CD14-positive monocyte (primary cell): ENCODE results near the gene GREB1. TPM values are rescaled to one million over a fixed set of nuclear protein-coding genes. Genes with fewer than 3 reads are reported as not detected.

Source experiments
- DNase-seq, 3 donors: peaks; one replicate each; pipeline ENCODE4 v3.0.0-alpha.2; 2011 to 2022
- H2AFZ ChIP-seq: 2 replicates; pipeline ENCODE4 v1.6.0; 2012; ENCODE audit warnings: mild to moderate bottlenecking, low read depth, low read length, inconsistent platforms; ENCODE audit not compliant: insufficient read depth, poor library complexity, severe bottlenecking
- H3K27ac ChIP-seq, 2 donors: 1 replicate in 1 of 2; 2 replicates in 1 of 2; pipeline ENCODE4 v1.5.1; 2012 to 2013; ENCODE audit warnings: low read length in 2 of 2, control low read depth in 1 of 2, inconsistent platforms in 1 of 2, low read depth in 1 of 2, mild to moderate bottlenecking in 1 of 2
- H3K27me3 ChIP-seq, 2 donors: one replicate each; pipeline versions ENCODE4 v1.6.0 to v1.6.1; 2011 to 2013; ENCODE audit warnings: low read length in 2 of 2; ENCODE audit not compliant: control insufficient read depth in 2 of 2, insufficient read depth in 2 of 2
- H3K36me3 ChIP-seq, 2 donors: replicated peaks in 1 of 2; 1 replicate in 1 of 2; 2 replicates in 1 of 2; pipeline versions ENCODE4 v1.5.1 to v1.6.1; 2012 to 2013; ENCODE audit warnings: low read length in 2 of 2, control low read depth in 1 of 2, inconsistent platforms in 1 of 2, mild to moderate bottlenecking in 1 of 2; ENCODE audit not compliant: insufficient read depth in 2 of 2, control insufficient read depth in 1 of 2
- H3K4me1 ChIP-seq, 2 donors: 1 replicate in 1 of 2; 2 replicates in 1 of 2; pipeline versions ENCODE4 v1.5.1 to v1.6.1; 2012 to 2013; ENCODE audit warnings: low read length in 2 of 2, control low read depth in 1 of 2, inconsistent platforms in 1 of 2, mild to moderate bottlenecking in 1 of 2, moderate library complexity in 1 of 2; ENCODE audit not compliant: insufficient read depth in 2 of 2, control insufficient read depth in 1 of 2
- H3K4me2 ChIP-seq: replicated peaks from 2 replicates; pipeline ENCODE3; 2012; ENCODE audit warnings: low read length, moderate library complexity, mild to moderate bottlenecking; ENCODE audit not compliant: poor library complexity, severe bottlenecking; ENCODE audit errors: extremely low read depth
- H3K4me3 ChIP-seq, 3 experiments: fragments of 200-600 bp in 1 of 3; sonication (generic) in 1 of 3; replicated peaks in 1 of 3; 1 replicate in 2 of 3; 2 replicates in 1 of 3; pipeline ENCODE4 v1.5.1; 2011 to 2013; ENCODE audit warnings: low read length in 3 of 3, mild to moderate bottlenecking in 3 of 3, control low read depth in 2 of 3, low read depth in 2 of 3, inconsistent platforms in 1 of 3, moderate library complexity in 1 of 3
- H3K79me2 ChIP-seq: 2 replicates; pipeline ENCODE4 v1.6.0; 2012; ENCODE audit warnings: mild to moderate bottlenecking, control low read depth, inconsistent platforms, low read length, moderate library complexity; ENCODE audit not compliant: insufficient read depth
- H3K9ac ChIP-seq: 2 replicates; pipeline ENCODE4 v1.6.0; 2017; ENCODE audit warnings: low read length, mild to moderate bottlenecking; ENCODE audit not compliant: insufficient read depth, poor library complexity, severe bottlenecking
- H3K9me3 ChIP-seq, 2 donors: replicated peaks in 1 of 2; 1 replicate in 1 of 2; 2 replicates in 1 of 2; pipeline versions ENCODE4 v1.5.1 to v1.6.1; 2012 to 2013; ENCODE audit warnings: low read length in 2 of 2, control low read depth in 1 of 2; ENCODE audit not compliant: control insufficient read depth in 1 of 2, insufficient read depth in 1 of 2
- H4K20me1 ChIP-seq: 2 replicates; pipeline ENCODE4 v1.6.0; 2012; ENCODE audit warnings: mild to moderate bottlenecking, low read length, control low read depth, moderate library complexity; ENCODE audit not compliant: insufficient read depth
- H3K27ac Mint-ChIP-seq, 7 donors: one replicate each; pipeline ENCODE4 v1.8.0; 2020; ENCODE audit warnings: mild to moderate bottlenecking in 7 of 7, mixed read lengths in 7 of 7, moderate library complexity in 6 of 7, inconsistent platforms in 2 of 7
- H3K27me3 Mint-ChIP-seq, 3 donors: one replicate each; pipeline ENCODE4 v1.8.0; 2021 to 2022; ENCODE audit warnings: low read depth in 3 of 3, mild to moderate bottlenecking in 3 of 3, mixed read lengths in 3 of 3, moderate library complexity in 3 of 3, inconsistent platforms in 1 of 3
- H3K36me3 Mint-ChIP-seq, 2 donors: one replicate each; pipeline ENCODE4 v1.8.0; 2020; ENCODE audit warnings: mixed read lengths in 2 of 2, inconsistent platforms in 1 of 2, mild to moderate bottlenecking in 1 of 2
- H3K4me1 Mint-ChIP-seq: one replicate; pipeline ENCODE4 v1.8.0; 2020; ENCODE audit warnings: mild to moderate bottlenecking, mixed read lengths
- H3K4me3 Mint-ChIP-seq, 2 donors: one replicate each; pipeline ENCODE4 v1.8.0; 2020; ENCODE audit warnings: mild to moderate bottlenecking in 2 of 2, mixed read lengths in 2 of 2, moderate library complexity in 1 of 2
- H3K9me3 Mint-ChIP-seq, 7 donors: one replicate each; pipeline ENCODE4 v1.8.0; 2020 to 2022; ENCODE audit warnings: mixed read lengths in 7 of 7, mild to moderate bottlenecking in 6 of 7, moderate library complexity in 6 of 7, inconsistent platforms in 2 of 7
- CTCF ChIP-seq: fragments of 200-600 bp; IDR thresholded peaks from one replicate; pipeline ENCODE4 v1.8.0; 2022; ENCODE audit warnings: antibody characterized with exemption, mild to moderate bottlenecking
- WGBS: methylation state at CpG from one replicate; pipeline ENCODE4 v1.1.5; 2013; ENCODE audit warnings: missing lambda C conversion rate; ENCODE audit not compliant: insufficient coverage; 5-methylcytosine and 5-hydroxymethylcytosine counted together
- intact Hi-C, 2 donors: fragments of 100-400 bp; cut with micrococcal nuclease; formaldehyde crosslinking; loops; one replicate each; pipeline versions ENCODE4 v1.15.0 to v1.15.1; 2023
- polyA plus RNA-seq, 3 donors: library from polyadenylated mRNA; depleted of rRNA in 1 of 3; unstranded in 2 of 3; stranded (reverse) in 1 of 3; fragments of 300-500 nt in 2 of 3; fragments of >200 nt in 1 of 3; fragmentation: Illumina TruSeq in 2 of 3; gene quantifications; 1 replicate in 2 of 3; 2 replicates in 1 of 3; pipeline ENCODE4 v1.2.3, GENCODE V29; 2012 to 2021

GREB1 gene
- polyA plus RNA-seq, 3 donors = not detected

GRCh38 chr2:11590193-11590592, 56.3 kb downstream of the GREB1 start:
- Mint-ChIP-seq H3K36me3 (no peaks in the 10 kb centered on the region), H3K27me3 (peaks cover 5 to 9% (median 7%) of the 10 kb centered on the region in 3 donors), H3K4me3 (no peak overlapping the region), H3K27ac (no peak overlapping the region), H3K4me1 (no peaks in the 10 kb centered on the region), H3K9me3 (no peaks in the 10 kb centered on the region)
- no peak overlapping the region for H2AFZ ChIP-seq
- H3K4me1 ChIP-seq = no peaks in the 10 kb centered on the region
- H3K27ac ChIP-seq = no peak overlapping the region
- no peaks in the 10 kb centered on the region for H3K27me3 ChIP-seq
- no peaks in the 10 kb centered on the region for H3K9me3 ChIP-seq
- no peak for DNase-seq
- H3K4me3 ChIP-seq = no peak overlapping the region
- intact Hi-C loops = no loop called here
- TF ChIP-seq CTCF = no peak
- H3K36me3 ChIP-seq = no peaks in the 10 kb centered on the region
- no peaks in the 10 kb centered on the region for H4K20me1 ChIP-seq
- no peaks in the 10 kb centered on the region for H3K79me2 ChIP-seq
- 96% methylated on average over 9 of the region's 9 CpGs for WGBS
- no peak overlapping the region for H3K4me2 ChIP-seq
- H3K9ac ChIP-seq = no peak overlapping the region

GRCh38 chr2:11591091-11591490, 57.2 kb downstream of the GREB1 start:
- Mint-ChIP-seq H3K4me3 (no peak overlapping the region), H3K4me1 (no peaks in the 10 kb centered on the region), H3K36me3 (no peaks in the 10 kb centered on the region), H3K27me3 (peaks cover 5 to 7% (median 5%) of the 10 kb centered on the region in 3 donors), H3K27ac (no peak overlapping the region), H3K9me3 (no peaks in the 10 kb centered on the region)
- H3K4me1 ChIP-seq = no peaks in the 10 kb centered on the region
- no peaks in the 10 kb centered on the region for H3K9me3 ChIP-seq
- H4K20me1 ChIP-seq = no peaks in the 10 kb centered on the region
- no peak overlapping the region for H3K4me3 ChIP-seq
- no peak overlapping the region for H2AFZ ChIP-seq
- no peak overlapping the region for H3K4me2 ChIP-seq
- no peak for DNase-seq
- TF ChIP-seq CTCF = no peak
- H3K79me2 ChIP-seq = no peaks in the 10 kb centered on the region
- 100% methylated on average over 7 of the region's 8 CpGs for WGBS
- no peak overlapping the region for H3K27ac ChIP-seq
- H3K36me3 ChIP-seq = no peaks in the 10 kb centered on the region
- intact Hi-C loops = no loop called here
- H3K9ac ChIP-seq = no peak overlapping the region
- no peaks in the 10 kb centered on the region for H3K27me3 ChIP-seq
